Measurements from ENCODE around the gene TMEM171.

The TMEM171 gene

DNA sequence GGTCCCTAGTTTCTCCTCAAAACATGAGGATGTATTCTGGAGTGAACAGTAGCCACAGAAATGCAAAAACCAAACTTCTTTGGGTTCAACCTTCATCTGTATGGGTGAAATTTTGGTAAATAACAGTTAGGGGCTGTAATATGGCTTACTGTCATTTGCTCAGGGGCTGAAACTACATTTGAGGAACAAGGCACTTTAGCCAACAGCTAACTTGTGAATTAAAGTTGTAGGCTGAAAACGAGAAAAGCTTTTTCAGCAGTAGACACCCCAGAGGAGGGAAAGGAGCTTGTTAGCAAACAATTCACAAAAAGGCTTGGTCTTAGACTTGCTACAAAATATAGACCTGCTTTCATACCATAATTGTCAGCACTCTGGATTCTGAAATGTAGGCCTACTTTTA is 6.6 kb downstream of the TMEM171 start:
- TF ChIP-seq, protein P1, sequence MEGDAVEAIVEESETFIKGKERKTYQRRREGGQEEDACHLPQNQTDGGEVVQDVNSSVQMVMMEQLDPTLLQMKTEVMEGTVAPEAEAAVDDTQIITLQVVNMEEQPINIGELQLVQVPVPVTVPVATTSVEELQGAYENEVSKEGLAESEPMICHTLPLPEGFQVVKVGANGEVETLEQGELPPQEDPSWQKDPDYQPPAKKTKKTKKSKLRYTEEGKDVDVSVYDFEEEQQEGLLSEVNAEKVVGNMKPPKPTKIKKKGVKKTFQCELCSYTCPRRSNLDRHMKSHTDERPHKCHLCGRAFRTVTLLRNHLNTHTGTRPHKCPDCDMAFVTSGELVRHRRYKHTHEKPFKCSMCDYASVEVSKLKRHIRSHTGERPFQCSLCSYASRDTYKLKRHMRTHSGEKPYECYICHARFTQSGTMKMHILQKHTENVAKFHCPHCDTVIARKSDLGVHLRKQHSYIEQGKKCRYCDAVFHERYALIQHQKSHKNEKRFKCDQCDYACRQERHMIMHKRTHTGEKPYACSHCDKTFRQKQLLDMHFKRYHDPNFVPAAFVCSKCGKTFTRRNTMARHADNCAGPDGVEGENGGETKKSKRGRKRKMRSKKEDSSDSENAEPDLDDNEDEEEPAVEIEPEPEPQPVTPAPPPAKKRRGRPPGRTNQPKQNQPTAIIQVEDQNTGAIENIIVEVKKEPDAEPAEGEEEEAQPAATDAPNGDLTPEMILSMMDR (IDR thresholded peaks at IDR 0.05; ENCODE audit: control insufficient read depth, extremely low read depth, insufficient read depth), result no peak
- DNase-seq (ENCODE audit: low read depth), result no peak
- H3K4me3 ChIP-seq (ENCODE audit: low read depth, low read length), result no peak overlapping the region

DNA sequence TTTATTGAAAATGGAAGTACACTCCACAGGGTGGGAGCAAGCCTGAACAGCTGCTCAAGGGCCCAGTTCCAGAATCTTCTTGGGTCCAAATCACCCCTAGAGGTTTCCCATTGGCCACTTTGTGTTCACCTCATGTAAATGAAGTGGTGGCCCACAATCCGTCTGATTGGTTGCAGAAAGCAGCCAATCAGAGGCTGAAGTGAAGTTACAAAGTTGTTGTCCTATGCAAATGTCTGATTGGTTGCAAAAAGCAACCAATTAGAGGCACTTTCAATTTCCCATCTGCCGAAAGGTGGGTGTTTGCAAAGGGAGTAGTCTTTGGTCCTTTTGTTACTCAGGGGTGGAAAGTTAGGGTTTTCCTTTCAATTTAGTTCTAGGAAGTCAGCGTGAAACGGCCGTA is 8.8 kb downstream of the TMEM171 start:
- no peak overlapping the region for H3K4me3 ChIP-seq (ENCODE audit: low read depth, low read length)
- TF ChIP-seq, protein P1 (IDR thresholded peaks at IDR 0.05; ENCODE audit: control insufficient read depth, extremely low read depth, insufficient read depth), result no peak
- DNase-seq (ENCODE audit: low read depth), result no peak

DNA sequence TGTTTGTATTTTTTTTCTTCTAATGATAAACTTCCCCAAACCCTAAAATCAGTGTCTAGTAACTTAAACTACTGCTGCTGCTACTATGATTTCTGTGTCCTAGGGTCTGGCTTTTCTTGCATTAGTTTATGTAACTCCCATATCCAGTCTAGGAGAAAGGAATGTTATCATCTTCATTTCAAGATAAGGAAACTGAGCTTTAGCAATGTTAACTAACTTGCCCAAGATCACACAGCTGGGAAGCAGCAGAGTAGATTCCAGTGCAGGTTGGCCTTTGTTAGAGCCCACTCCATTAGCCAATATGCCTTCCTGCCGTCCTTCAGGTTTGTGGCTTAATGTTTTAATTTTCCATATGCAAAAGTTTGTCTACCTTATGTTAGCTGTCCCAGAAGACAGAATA is 10.4 kb downstream of the TMEM171 start:
- no peak for DNase-seq (ENCODE audit: low read depth)
- TF ChIP-seq, protein P1 (IDR thresholded peaks at IDR 0.05; ENCODE audit: control insufficient read depth, extremely low read depth, insufficient read depth), result no peak
- no peak overlapping the region for H3K4me3 ChIP-seq (ENCODE audit: low read depth, low read length)

DNA sequence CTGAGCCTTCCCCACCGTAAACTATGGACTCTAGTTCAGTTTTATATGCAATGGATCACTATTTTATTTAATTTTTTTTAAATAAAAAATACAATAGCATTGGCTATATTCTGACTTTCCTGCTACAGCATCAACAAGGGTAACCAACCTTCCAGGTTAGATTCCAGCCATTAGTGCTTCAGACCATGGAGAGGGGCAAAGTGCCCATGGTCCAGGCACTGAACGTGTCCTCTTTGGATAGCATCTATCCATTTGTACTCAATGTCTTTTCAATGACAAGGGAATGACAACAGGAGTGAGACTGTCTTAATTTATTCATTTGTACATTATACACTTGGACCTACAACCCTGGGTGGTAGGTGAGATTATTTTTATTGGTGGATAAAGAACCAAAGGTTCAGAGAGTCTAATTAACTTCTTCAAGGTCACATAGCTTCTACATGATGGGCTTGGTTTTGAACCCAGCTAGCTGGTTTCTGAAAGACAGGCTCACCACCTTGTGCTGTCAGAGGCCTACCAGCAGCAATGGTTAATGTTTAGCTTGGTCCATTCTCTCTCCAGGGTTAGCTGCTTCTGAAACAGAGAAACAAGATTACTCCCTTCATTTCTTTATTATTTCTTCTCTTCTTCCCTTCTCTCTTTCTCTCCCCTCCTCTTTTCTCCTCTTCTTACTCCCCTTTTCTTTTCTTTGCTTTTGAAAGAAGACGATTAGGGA is 11.5 kb downstream of the TMEM171 start:
- TF ChIP-seq, protein P1 (IDR thresholded peaks at IDR 0.05; ENCODE audit: control insufficient read depth, extremely low read depth, insufficient read depth), result no peak
- DNase-seq (ENCODE audit: low read depth), result no peak
- no peak overlapping the region for H3K4me3 ChIP-seq (ENCODE audit: low read depth, low read length)

DNA sequence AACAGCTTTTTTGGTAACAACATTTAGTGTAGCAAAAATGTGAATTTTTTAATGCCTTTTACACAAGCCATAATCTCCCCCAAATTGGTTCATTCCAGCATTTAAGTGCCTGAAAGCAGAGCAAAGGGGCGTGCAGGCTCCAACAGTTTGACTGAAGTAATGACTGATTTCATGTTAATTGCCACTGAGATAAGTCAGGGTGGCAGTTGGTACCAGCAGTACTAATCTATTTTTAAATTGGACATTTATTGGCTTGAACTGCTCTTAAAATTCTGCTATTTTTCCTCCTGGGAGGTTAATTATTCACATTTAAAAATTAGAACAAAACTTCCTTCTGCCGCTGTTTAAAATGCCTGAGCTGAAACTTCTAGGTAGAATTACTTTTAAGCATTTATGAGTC is 12.4 kb downstream of the TMEM171 start:
- TF ChIP-seq, protein P1 (IDR thresholded peaks at IDR 0.05; ENCODE audit: control insufficient read depth, extremely low read depth, insufficient read depth), result no peak
- DNase-seq (ENCODE audit: low read depth), result no peak

DNA sequence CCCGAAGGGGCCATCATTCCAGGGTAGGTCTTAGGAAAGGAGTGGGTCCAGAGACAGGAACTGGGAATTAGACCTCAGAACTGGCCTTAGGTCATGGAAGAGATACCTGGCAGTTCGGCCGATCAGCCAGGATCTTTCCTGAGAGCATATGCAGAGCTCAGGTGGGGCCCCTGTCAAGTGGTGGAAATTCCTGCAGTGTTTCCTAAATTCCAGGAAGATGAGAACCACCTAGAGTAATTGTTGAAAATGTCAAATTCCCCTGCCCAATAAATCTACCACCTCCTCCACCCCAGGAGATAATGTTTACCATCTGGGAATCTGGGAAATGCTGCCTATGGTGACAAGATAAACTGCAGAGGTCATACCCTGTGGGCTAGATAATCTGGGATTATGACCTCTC is 14.6 kb downstream of the TMEM171 start:
- TF ChIP-seq, protein P1 (IDR thresholded peaks at IDR 0.05; ENCODE audit: control insufficient read depth, extremely low read depth, insufficient read depth), result no peak
- no peak overlapping the region for H3K4me3 ChIP-seq (ENCODE audit: low read depth, low read length)
- DNase-seq (ENCODE audit: low read depth), result no peak

More for the DNA sequence above, 12.4 kb downstream of the TMEM171 start:
- H3K4me3 ChIP-seq (ENCODE audit: low read depth, low read length), result no peak overlapping the region

Measured in LNCaP clone FGC (cell line).